Muscle of arm (tissue), 12 donors: ENCODE data around the gene MYO1B. TPM values are rescaled to one million over a fixed set of nuclear protein-coding genes. Genes with fewer than 3 reads are reported as not detected.

Experiments
- DNase-seq: peaks from one replicate; pipeline ENCODE4 v3.0.0-alpha.2; 2013
- polyA plus RNA-seq, 12 donors: library from polyadenylated mRNA; unstranded; fragments of 120-200 nt; gene quantifications; one replicate each; pipeline ENCODE4 v1.2.1, GENCODE V29; 2013; ENCODE audit not compliant: insufficient read length in 12 of 12

MYO1B gene
- polyA plus RNA-seq, 12 donors: 68.4 to 109 (median 95.7) TPM; not detected in 1

- DNase-seq: no peak
Observed at GRCh38 chr2:191222507-191222906, 22.7 kb upstream of the MYO1B start.

- no peak for DNase-seq
Observed at GRCh38 chr2:191222952-191223351, 22.3 kb upstream of the MYO1B start.

GRCh38 chr2:191225126-191225525 lies 20.1 kb upstream of the MYO1B start:
- DNase-seq: no peak

- DNase-seq: no peak
Observed at GRCh38 chr2:191225690-191226089, 19.5 kb upstream of the MYO1B start.

- no peak for DNase-seq
Observed at GRCh38 chr2:191226196-191226595, 19.0 kb upstream of the MYO1B start.

GRCh38 chr2:191228333-191228732 lies 16.9 kb upstream of the MYO1B start:
- DNase-seq: no peak

GRCh38 chr2:191228861-191229260 lies 16.3 kb upstream of the MYO1B start:
- DNase-seq: no peak

- DNase-seq: no peak
Observed at GRCh38 chr2:191230174-191230573, 15.0 kb upstream of the MYO1B start.

GRCh38 chr2:191231995-191232394 lies 13.2 kb upstream of the MYO1B start:
- no peak for DNase-seq

GRCh38 chr2:191233533-191233932 lies 11.7 kb upstream of the MYO1B start:
- DNase-seq: no peak

- DNase-seq: peak; percentile 90
Observed at GRCh38 chr2:191234376-191234775, 10.8 kb upstream of the MYO1B start.

GRCh38 chr2:191240871-191241270 lies 4.3 kb upstream of the MYO1B start:
- DNase-seq: no peak

GRCh38 chr2:191241418-191241817 lies 3.8 kb upstream of the MYO1B start:
- DNase-seq: no peak

- DNase-seq: no peak
Observed at GRCh38 chr2:191243154-191243553, 2.0 kb upstream of the MYO1B start.

GRCh38 chr2:191244350-191244749 lies 854 bp upstream of the MYO1B start:
- DNase-seq: no peak

- DNase-seq: peak; percentile 70
Observed at GRCh38 chr2:191245869-191246531, 796 bp downstream of the MYO1B start.

GRCh38 chr2:191246820-191247380 lies 1.7 kb downstream of the MYO1B start:
- no peak for DNase-seq

- DNase-seq: peak; percentile 52
Observed at GRCh38 chr2:191247381-191248057, 2.3 kb downstream of the MYO1B start.

- no peak for DNase-seq
Observed at GRCh38 chr2:191249156-191249813, 4.1 kb downstream of the MYO1B start.

GRCh38 chr2:191250400-191250799 lies 5.2 kb downstream of the MYO1B start:
- no peak for DNase-seq

- no peak for DNase-seq
Observed at GRCh38 chr2:191250986-191251385, 5.8 kb downstream of the MYO1B start.

- DNase-seq: no peak
Observed at GRCh38 chr2:191252699-191253098, 7.5 kb downstream of the MYO1B start.

GRCh38 chr2:191253476-191253875 lies 8.3 kb downstream of the MYO1B start:
- no peak for DNase-seq
